Measurements from ENCODE around the gene CDCA5. TPM values are rescaled to one million over a fixed set of nuclear protein-coding genes. Genes with fewer than 3 reads are reported as not detected.

CDCA5 gene
- total RNA-seq, 1 experiment from 2014 or later = 67.0 TPM

- H3K27me3 ChIP-seq (replicated peaks; ENCODE audit: control insufficient read depth, insufficient read depth, low read length) = no peaks in the 10 kb centered on the region
- H3K4me1 ChIP-seq = no peaks in the 10 kb centered on the region
- ChIA-PET CTCF (no interaction called here), POLR2A (no interaction called here)
- DNase-seq = no peak
- BruUV-seq (replicated peaks) = no TSS peak
- H3K36me3 Mint-ChIP-seq (ENCODE audit: insufficient read depth, unreplicated experiment) = peaks cover 1% of the 10 kb centered on the region
- H3K4me3 Mint-ChIP-seq (ENCODE audit: unreplicated experiment) = no peak overlapping the region
- intact Hi-C loops (cut with micrococcal nuclease; ENCODE audit: unreplicated experiment) = no loop called here
- TF ChIP-seq CTCF (IDR thresholded peaks at IDR 0.05; ENCODE audit: insufficient read depth in 1 of 2, low read depth in 1 of 2, low read length in 1 of 2, severe bottlenecking in 1 of 2, unreplicated experiment in 1 of 2) = no peak
- no peaks in the 10 kb centered on the region for H3K4me1 Mint-ChIP-seq (ENCODE audit: low read depth, unreplicated experiment)
- peaks cover 3% of the 10 kb centered on the region for H3K27me3 Mint-ChIP-seq (ENCODE audit: insufficient read depth, unreplicated experiment)
- no peak overlapping the region for H3K4me3 ChIP-seq (ENCODE audit: low read depth, low read length)
- H3K36me3 ChIP-seq (ENCODE audit: control insufficient read depth, insufficient read depth, low read length) = no peaks in the 10 kb centered on the region
- no peaks in the 10 kb centered on the region for H3K9me3 Mint-ChIP-seq (ENCODE audit: unreplicated experiment)
- no peak overlapping the region for H3K27ac Mint-ChIP-seq (ENCODE audit: unreplicated experiment)
- H3K9me3 ChIP-seq = no peaks in the 10 kb centered on the region
These were observed 26.3 kb downstream of the CDCA5 start for GRCh38 chr11:65057526-65057925.

GRCh38 chr11:65056999-65057398, 26.8 kb downstream of the CDCA5 start:
- H3K9me3 ChIP-seq = no peaks in the 10 kb centered on the region
- Mint-ChIP-seq H3K9me3 (ENCODE audit: unreplicated experiment) (no peaks in the 10 kb centered on the region), H3K27me3 (ENCODE audit: insufficient read depth, unreplicated experiment) (peaks cover 3% of the 10 kb centered on the region), H3K4me3 (ENCODE audit: unreplicated experiment) (no peak overlapping the region), H3K27ac (ENCODE audit: unreplicated experiment) (no peak overlapping the region), H3K36me3 (ENCODE audit: insufficient read depth, unreplicated experiment) (peaks cover 4% of the 10 kb centered on the region), H3K4me1 (ENCODE audit: low read depth, unreplicated experiment) (no peaks in the 10 kb centered on the region)
- TF ChIP-seq CTCF (IDR thresholded peaks at IDR 0.05; ENCODE audit: insufficient read depth in 1 of 2, low read depth in 1 of 2, low read length in 1 of 2, severe bottlenecking in 1 of 2, unreplicated experiment in 1 of 2) = no peak
- no TSS peak for BruUV-seq (replicated peaks)
- no peaks in the 10 kb centered on the region for H3K4me1 ChIP-seq
- no peak overlapping the region for H3K4me3 ChIP-seq (ENCODE audit: low read depth, low read length)
- ChIA-PET POLR2A (no interaction called here), CTCF (interaction anchor here (0.7 kb wide), 1 partner anchor 169 kb away, joined by 6 read pairs; no protein-coding TSS in a partner anchor)
- DNase-seq = no peak
- H3K36me3 ChIP-seq (ENCODE audit: control insufficient read depth, insufficient read depth, low read length) = no peaks in the 10 kb centered on the region
- intact Hi-C loops (cut with micrococcal nuclease; ENCODE audit: unreplicated experiment) = no loop called here
- no peaks in the 10 kb centered on the region for H3K27me3 ChIP-seq (replicated peaks; ENCODE audit: control insufficient read depth, insufficient read depth, low read length)

- POLR2A ChIA-PET = no interaction called here
- Mint-ChIP-seq H3K4me1 (ENCODE audit: low read depth, unreplicated experiment) (no peaks in the 10 kb centered on the region), H3K27ac (ENCODE audit: unreplicated experiment) (no peak overlapping the region), H3K36me3 (ENCODE audit: insufficient read depth, unreplicated experiment) (peaks cover 4% of the 10 kb centered on the region), H3K9me3 (ENCODE audit: unreplicated experiment) (no peaks in the 10 kb centered on the region), H3K4me3 (ENCODE audit: unreplicated experiment) (no peak overlapping the region), H3K27me3 (ENCODE audit: insufficient read depth, unreplicated experiment) (peaks cover 3% of the 10 kb centered on the region)
- H3K9me3 ChIP-seq = no peaks in the 10 kb centered on the region
- no peak for DNase-seq
- no peaks in the 10 kb centered on the region for H3K36me3 ChIP-seq (ENCODE audit: control insufficient read depth, insufficient read depth, low read length)
- H3K4me3 ChIP-seq (ENCODE audit: low read depth, low read length) = no peak overlapping the region
- no peak for TF ChIP-seq CTCF (IDR thresholded peaks at IDR 0.05; ENCODE audit: insufficient read depth in 1 of 2, low read depth in 1 of 2, low read length in 1 of 2, severe bottlenecking in 1 of 2, unreplicated experiment in 1 of 2)
- no peaks in the 10 kb centered on the region for H3K4me1 ChIP-seq
- CTCF ChIA-PET = interaction anchor here (1.1 kb wide), 1 partner anchor 178 kb away, joined by 11 read pairs; no protein-coding TSS in a partner anchor
- BruUV-seq (replicated peaks) = no TSS peak
- no peaks in the 10 kb centered on the region for H3K27me3 ChIP-seq (replicated peaks; ENCODE audit: control insufficient read depth, insufficient read depth, low read length)
- intact Hi-C loops (cut with micrococcal nuclease; ENCODE audit: unreplicated experiment) = no loop called here
These were observed 28.3 kb downstream of the CDCA5 start for GRCh38 chr11:65055538-65055937.
